ENCODE data around the gene ATOSB. TPM values are rescaled to one million over a fixed set of nuclear protein-coding genes. Genes with fewer than 3 reads are reported as not detected.
A peak's percentile ranks its signal among the peaks of the same experiment; 100 is the strongest.

The ATOSB gene
- total and polyA plus RNA-seq, 9 of the 15 experiments (the other 6 are each of a cell fraction or from before 2014, with no cell fraction given) = 0.45 to 8.0 (median 4.2) TPM

DNA sequence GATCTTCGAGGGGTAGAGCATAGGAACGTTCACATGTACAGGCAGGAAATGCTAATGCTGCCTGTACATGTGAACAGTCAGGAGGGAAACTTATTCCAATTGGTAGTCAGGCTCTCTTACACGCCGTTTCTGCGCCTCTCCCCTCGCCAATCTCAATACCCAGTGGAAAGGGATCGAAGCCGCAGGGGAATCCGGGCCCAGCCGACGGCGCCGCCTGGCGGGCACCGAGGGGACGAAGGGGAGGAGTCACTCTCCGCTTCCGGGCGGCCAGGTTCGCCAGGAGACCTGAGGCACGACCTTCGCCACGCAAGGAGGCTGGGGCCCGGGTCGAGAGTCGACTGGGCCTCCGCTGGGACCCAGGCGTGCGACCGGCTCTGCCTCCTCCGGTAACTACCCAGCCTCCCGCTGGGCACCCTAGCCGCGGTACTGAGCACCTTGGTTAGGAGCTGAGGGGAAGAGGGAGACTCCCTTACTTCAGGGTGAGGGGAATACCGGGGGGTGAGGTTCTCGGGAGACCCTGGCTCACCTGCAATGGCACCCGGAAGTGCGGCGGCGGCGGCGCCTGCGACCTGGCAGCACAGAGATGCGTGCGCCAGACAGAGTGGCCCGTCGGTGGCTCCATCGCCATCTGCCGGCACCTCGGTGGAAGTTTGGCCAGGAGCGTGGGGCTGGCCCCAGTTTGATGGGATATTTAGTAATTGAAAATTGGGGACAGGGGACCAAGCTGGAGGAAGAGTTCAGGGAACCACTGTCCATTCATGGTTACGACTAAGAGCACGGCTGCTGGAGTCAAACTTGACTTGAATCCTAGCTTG, 19.4 kb downstream of the ATOSB start, which contains the start of gene PIGO (continued):
- TF ChIP-seq SIN3A (IDR thresholded peaks at IDR 0.05; ENCODE audit: borderline replicate concordance in 2 of 2, control insufficient read depth in 1 of 2, low read depth in 2 of 2, low read length in 2 of 2) (peak in 1 of 2 experiments; percentile 75; a peak in 1 of 4 replicates), MYC (IDR thresholded peaks at IDR 0.05; ENCODE audit: low read depth, low read length) (peak; percentile 86), MYC (CRISPR knock-in tag; IDR thresholded peaks at IDR 0.05; ENCODE audit: borderline replicate concordance, low read depth) (no peak), POLR2B (IDR thresholded peaks at IDR 0.05; ENCODE audit: low read depth, partially characterized antibody) (peak; percentile 68), FOXK2 (conservative IDR thresholded peaks at IDR 0.05 in 1 of 2, IDR thresholded peaks at IDR 0.05 in 1 of 2; ENCODE audit: low read depth in 2 of 2) (peak in 1 of 2 experiments; percentile 15; a peak in 1 of 4 replicates), POU5F1 (IDR thresholded peaks at IDR 0.05; ENCODE audit: borderline replicate concordance, low read depth, low read length, partially characterized antibody) (no peak), TOE1 (IDR thresholded peaks at IDR 0.05; ENCODE audit: borderline replicate concordance) (peak; percentile 75), TOE1 (CRISPR knock-in tag; IDR thresholded peaks at IDR 0.05; ENCODE audit: borderline replicate concordance, low read depth) (no peak; the same call in 1 of the 2 replicates), ILF3 (IDR thresholded peaks at IDR 0.05; ENCODE audit: borderline replicate concordance) (no peak), SRSF9 (IDR thresholded peaks at IDR 0.05; ENCODE audit: borderline replicate concordance, low read depth, low read length) (no peak), SREBF2 (CRISPR knock-in tag; IDR thresholded peaks at IDR 0.05) (no peak), KAT7 (CRISPR knock-in tag; IDR thresholded peaks at IDR 0.05; ENCODE audit: borderline replicate concordance) (peak; percentile 79; the same call in 1 of the 2 replicates), DPF2 (IDR thresholded peaks at IDR 0.05) (no peak; the same call in 1 of the 2 replicates), BCOR (IDR thresholded peaks at IDR 0.05) (no peak), RBM34 (IDR thresholded peaks at IDR 0.05; ENCODE audit: borderline replicate concordance, insufficient read depth, low read length) (no peak), FOSL1 (tag; conservative IDR thresholded peaks at IDR 0.05) (no peak; the same call in 1 of the 2 replicates), TSC22D4 (tag; IDR thresholded peaks at IDR 0.05) (no peak), ZNF324 (CRISPR knock-in tag; IDR thresholded peaks at IDR 0.05) (no peak), HDAC2 (IDR thresholded peaks at IDR 0.05) (no peak; the same call in 1 of the 2 replicates), ZZZ3 (IDR thresholded peaks at IDR 0.05) (no peak), MEIS2 (IDR thresholded peaks at IDR 0.05; ENCODE audit: partially characterized antibody) (no peak), FOXA1 (IDR thresholded peaks at IDR 0.05; ENCODE audit: borderline replicate concordance) (no peak), ZNF79 (CRISPR knock-in tag; IDR thresholded peaks at IDR 0.05; ENCODE audit: low read depth) (no peak), CXXC5 (CRISPR knock-in tag; IDR thresholded peaks at IDR 0.05) (peak; percentile 80)
- TF ChIP-seq, protein P1, sequence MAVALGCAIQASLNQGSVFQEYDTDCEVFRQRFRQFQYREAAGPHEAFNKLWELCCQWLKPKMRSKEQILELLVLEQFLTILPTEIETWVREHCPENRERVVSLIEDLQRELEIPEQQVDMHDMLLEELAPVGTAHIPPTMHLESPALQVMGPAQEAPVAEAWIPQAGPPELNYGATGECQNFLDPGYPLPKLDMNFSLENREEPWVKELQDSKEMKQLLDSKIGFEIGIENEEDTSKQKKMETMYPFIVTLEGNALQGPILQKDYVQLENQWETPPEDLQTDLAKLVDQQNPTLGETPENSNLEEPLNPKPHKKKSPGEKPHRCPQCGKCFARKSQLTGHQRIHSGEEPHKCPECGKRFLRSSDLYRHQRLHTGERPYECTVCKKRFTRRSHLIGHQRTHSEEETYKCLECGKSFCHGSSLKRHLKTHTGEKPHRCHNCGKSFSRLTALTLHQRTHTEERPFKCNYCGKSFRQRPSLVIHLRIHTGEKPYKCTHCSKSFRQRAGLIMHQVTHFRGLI (CRISPR knock-in tag; IDR thresholded peaks at IDR 0.05) = no peak
- TF ChIP-seq, protein P2, sequence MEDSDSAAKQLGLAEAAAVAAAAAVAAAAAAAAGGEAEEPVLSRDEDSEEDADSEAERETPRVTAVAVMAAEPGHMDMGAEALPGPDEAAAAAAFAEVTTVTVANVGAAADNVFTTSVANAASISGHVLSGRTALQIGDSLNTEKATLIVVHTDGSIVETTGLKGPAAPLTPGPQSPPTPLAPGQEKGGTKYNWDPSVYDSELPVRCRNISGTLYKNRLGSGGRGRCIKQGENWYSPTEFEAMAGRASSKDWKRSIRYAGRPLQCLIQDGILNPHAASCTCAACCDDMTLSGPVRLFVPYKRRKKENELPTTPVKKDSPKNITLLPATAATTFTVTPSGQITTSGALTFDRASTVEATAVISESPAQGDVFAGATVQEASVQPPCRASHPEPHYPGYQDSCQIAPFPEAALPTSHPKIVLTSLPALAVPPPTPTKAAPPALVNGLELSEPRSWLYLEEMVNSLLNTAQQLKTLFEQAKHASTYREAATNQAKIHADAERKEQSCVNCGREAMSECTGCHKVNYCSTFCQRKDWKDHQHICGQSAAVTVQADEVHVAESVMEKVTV (CRISPR knock-in tag; IDR thresholded peaks at IDR 0.05) = no peak
